Stimulated activated CD8-positive, alpha-beta memory T cell treated with anti-CD3 and anti-CD28 coated beads, Interleukin-12 subunit alpha, Interleukin-12 subunit beta, amount 100 ng/mL, for 24 hours (primary cell): ENCODE results near the gene ZNF609.
"Not testable (repeated sequence)": the region's sequence is repeated elsewhere in the genome, so short reads cannot be mapped to it uniquely, and the experiment has no call there.

Experiments used
- DNase-seq: peaks from one replicate; pipeline ENCODE4 v3.0.0-alpha.2; 2020; ENCODE audit errors: extremely low read depth

Gene ZNF609

GRCh38 chr15:64583983-64584382 lies 123.6 kb downstream of the ZNF609 start:
- DNase-seq = no peak

DNA sequence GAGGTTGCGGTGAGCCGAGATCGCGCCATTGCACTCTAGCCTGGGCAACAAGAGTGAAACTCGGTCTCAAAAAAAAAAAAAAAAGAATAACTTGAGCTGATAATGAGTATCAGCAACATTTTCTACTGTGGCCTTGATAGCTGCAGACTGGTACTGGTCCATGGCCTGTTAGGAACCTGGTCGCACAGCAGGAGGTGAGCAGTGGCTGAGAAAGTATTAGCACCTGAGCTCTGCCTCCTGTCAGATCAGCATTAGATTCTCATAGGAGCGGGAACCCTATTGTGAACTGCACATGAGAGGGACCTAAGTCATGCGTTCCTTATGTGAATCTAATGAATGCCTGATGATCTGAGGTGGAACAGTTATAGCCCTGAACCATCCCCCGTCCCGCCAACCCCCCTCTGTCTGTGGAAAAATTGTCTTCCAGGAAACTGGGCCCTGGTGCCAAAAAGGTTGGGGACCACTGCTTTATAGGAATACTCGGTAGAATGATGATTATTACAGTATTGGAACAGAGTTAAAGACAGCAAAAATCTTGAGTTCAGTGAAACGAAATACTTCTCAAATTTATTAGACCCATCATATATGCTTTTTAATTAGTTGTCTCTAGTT lies 126.0 kb downstream of the ZNF609 start:
- DNase-seq = no peak

DNA sequence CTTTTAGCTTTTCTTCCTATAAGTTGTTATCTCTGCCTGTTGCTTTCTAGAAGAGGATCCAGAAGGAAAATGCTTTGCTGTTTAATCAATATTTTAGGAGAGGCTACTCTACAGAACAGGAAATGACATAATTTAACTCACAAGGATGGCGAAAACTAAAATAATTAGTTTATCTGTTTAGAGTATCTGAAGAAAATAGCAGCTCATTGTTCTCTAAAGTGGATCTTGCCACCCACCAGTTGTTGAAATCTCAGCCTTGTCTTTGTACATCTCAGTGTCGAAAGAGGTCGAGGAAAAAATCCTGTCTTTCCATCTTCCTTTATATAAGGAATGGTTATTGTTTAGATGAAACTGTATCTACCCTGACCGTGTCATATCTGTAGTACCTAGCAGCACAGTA lies 126.6 kb downstream of the ZNF609 start:
- no peak for DNase-seq

- DNase-seq = no peak
Measured at GRCh38 chr15:64589435-64590084, 129.2 kb downstream of the ZNF609 start.

- not testable (repeated sequence) for DNase-seq
Measured at GRCh38 chr15:64592845-64593244, 132.5 kb downstream of the ZNF609 start.

DNA sequence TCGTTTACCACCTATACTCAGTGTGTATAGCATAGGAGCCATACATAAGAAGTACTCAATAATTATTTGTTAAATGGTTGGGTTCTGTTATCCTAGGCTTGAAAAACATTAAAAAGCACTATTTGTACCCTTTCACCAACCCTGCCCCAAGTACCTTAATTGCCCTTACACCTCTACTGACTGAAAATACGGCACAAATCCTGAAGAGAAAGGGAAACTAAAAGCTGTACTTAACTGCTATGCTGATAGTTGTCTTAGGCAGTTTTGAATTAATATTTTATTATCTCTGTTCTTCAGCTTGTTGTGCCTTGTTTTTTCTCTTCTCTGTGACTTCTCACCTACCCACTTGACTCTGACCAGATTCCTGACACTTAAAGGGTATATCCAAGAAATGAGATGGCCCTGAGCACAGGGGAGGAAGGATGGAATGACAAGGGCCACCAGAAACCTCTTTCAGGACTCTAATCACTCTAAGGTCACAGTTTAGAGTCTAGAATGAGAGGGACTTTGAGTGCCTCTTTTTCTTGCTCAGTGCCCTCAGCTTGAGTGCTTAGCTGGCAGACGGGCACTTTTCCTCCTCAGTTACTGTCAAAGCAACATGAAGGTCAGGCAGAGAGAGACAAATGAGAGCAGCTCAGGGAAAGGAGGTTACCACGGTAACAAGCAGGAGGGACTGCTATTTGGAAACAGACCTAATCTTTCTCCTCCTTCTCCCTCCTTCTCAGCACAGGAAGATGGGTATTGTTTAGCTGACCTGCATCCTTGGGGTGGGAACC lies 136.5 kb downstream of the ZNF609 start:
- no peak for DNase-seq

- DNase-seq = no peak
Measured at GRCh38 chr15:64597477-64597822, 137.1 kb downstream of the ZNF609 start.

DNA sequence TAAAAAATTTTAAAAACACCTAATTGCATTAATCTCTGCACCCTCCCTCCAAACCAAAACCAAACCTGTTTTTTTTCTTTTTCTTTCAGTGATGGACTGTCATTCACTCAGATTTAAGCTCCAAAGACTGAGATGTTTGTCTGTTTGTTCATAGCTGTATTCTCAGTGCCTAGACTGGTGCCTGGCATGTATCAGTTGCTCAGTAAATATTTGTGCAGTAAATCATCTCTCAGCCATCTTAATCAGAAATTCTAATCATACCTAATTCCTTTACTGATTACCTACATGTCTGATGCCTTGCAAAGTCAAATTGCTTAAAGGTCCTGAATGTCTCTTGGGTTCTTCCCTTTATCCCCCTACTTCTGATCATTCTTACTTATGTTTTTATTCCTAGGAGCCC lies 138.8 kb downstream of the ZNF609 start:
- no peak for DNase-seq

GRCh38 chr15:64599716-64600115 lies 139.3 kb downstream of the ZNF609 start:
- no peak for DNase-seq

DNA sequence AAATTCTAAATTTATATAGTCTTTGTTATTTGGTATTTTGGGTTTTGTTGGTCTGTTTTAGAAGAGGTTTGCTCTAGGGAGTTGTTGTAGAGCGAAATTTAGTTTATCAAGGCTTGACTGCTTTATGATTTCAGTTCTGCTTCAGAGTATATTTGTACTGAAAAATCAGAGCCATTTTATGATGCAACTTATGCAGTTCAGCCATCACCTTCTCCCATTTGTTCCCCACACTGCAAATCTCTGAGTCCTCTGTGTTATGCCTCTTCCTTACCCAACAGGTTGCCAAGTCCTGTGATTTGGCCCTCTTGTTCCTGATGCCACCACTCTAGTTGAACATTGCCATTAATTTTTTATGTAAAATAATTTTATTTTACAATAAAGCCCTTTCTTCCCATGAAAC lies 140.4 kb downstream of the ZNF609 start:
- no peak for DNase-seq

- no peak for DNase-seq
Measured at GRCh38 chr15:64604319-64604718, 143.9 kb downstream of the ZNF609 start.

DNA sequence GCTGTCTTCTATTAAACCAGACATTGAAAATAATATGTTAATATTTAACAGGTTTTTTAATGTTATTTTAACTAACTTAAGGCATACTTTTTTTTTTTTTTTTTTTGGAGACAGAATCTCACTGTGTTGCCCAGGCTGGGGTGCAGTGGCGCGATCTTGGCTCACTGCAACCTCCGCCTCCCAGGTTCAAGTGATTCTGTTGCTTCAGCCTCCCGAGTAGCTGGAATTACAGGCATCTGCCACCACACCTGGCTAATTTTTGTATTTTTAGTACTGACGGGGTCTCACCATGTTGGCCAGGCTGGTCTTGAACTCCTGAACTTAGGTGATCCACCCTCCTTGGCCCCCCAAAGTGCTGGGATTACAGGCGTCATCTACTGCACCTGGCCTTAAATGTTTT lies 147.0 kb downstream of the ZNF609 start:
- not testable (repeated sequence) for DNase-seq

DNA sequence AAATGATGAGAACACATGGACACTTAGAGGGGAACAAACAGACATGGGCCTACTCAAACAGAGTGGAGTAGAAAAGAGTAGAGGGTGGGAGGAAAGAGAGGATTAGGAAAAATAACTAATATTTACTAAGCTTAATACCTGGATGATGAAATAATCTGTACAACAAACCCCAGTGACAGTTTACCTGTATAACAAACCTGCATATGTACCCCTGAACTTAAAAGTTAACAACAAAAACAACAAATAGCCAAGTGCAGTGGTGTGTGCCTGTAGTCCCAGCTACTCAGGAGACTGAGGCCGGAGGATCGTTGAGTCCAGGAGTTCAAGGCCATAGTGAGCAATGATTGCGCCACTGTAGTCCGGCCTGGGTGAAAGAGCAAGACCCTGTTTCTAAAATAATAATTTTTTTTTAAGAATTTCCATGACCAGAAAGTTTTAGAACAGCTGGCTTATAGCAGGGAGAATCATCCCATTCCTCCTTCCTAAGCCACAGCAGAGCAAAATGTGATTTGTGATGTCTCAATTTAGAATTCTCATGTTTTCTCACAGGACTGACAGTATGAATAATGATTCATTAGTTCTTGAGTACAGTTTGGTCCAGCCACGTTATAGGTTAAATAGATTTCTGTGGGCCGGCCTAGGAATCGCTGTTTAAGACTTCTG lies 150.0 kb downstream of the ZNF609 start:
- no peak for DNase-seq

GRCh38 chr15:64611085-64611725 lies 150.8 kb downstream of the ZNF609 start:
- DNase-seq = no peak

DNA sequence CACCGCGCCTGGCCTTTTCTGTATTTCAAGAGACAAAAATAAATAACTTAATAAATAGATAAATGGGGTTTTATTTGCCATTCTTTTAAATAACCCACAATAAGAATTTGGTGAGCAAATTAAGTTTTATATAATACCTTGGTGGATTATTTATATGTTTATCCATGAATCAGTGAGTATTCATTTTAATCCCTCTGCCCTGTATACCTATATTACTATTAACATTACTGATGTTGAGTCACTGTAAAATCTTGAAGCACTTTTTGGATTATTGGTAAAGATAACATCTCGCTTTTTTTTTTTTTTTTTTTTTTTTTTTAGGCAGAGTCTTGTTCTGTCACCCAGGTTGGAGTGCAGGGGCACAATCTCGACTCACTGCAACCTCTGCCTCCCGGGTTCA lies 154.1 kb downstream of the ZNF609 start:
- DNase-seq = no peak

GRCh38 chr15:64617727-64618126 lies 157.3 kb downstream of the ZNF609 start:
- no peak for DNase-seq

GRCh38 chr15:64618138-64618537 lies 157.8 kb downstream of the ZNF609 start:
- DNase-seq = no peak

DNA sequence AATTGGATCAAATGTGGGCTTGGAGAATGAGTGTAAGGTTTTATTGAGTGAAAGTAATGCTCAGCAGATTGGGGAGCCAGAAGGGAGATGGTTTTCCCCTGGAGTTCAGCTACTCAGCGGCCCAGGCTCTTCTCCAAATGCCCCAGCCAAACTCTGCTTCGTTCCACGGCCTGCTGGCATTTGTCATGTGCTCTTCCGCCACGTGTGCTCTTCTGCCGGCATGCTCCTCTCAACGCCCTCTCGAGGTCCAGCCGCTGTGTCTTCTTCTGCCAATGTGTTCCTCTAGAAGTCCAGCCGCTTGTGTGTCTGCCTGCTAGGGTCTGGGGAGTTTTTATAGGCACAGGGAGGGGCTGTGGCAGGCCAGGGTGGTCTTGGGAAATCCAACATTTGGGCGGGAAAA lies 158.2 kb downstream of the ZNF609 start:
- DNase-seq = no peak

DNA sequence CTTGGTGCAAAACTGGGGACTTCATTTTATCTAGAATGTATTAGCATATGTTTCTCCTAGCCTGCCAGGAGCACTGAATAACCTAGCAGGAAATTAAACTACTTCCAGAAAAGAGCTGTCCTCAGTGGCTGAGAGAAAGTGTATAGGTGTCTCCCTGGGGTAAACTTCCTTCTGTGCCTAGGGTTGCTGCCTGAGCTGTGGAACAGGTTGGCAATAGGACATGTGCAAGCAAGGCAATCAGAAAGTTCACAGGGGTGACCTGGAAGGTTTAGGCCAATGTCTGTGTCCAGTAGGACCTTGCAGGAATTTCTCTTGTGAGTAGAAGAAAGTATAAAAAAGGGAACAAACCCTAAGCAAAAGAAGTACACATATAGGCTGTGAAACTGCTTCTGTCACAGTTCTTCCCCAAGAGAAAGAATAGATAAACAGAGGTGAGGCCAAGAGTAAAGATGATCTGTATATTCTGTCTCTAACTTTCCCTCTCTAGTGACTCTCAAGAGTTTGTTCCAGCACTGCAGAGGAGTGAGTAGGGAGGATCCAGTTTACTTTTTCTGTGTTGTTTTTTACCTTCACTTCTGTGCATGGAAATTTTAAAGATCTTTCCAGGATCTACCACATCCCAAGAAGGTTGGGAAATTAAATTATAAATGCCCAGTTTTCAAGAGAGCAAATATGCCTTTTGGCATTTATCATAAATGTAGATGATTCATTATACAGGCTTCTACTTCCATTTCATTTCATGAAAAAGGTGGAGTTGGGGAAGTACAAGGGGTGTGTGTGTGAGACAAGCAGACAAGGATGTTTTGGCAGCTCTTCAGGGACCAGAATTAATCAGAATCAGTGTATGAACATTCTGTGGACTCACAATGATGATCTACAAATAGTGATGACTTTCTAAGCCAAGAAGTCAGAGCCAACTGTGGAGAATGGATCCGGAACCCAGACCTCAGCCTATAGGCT lies 159.8 kb downstream of the ZNF609 start:
- DNase-seq = no peak

DNA sequence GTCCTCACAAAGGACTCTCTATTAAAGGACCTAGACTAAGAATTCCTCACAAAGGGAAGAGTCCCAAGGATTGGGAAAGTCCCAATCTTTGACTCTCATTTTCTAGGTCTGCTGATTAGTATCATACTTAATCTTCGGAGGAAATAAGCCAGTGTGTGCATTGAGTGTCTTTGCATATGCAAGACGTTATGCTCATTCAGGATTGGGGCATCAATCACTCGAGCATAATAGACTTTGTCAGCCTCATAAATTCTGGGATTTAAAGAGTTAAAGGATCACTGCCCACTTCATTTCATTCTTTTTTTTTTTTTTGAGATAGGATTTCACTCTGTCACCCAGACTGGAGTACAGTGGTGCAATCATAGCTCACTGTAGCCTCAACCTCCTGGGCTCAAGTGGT lies 160.7 kb downstream of the ZNF609 start:
- no peak for DNase-seq
